ENCODE measurements around the gene TCEA2.
"Not testable (repeated sequence)": the region's sequence is repeated elsewhere in the genome, so short reads cannot be mapped to it uniquely, and the experiment has no call there.

Gene TCEA2

DNA sequence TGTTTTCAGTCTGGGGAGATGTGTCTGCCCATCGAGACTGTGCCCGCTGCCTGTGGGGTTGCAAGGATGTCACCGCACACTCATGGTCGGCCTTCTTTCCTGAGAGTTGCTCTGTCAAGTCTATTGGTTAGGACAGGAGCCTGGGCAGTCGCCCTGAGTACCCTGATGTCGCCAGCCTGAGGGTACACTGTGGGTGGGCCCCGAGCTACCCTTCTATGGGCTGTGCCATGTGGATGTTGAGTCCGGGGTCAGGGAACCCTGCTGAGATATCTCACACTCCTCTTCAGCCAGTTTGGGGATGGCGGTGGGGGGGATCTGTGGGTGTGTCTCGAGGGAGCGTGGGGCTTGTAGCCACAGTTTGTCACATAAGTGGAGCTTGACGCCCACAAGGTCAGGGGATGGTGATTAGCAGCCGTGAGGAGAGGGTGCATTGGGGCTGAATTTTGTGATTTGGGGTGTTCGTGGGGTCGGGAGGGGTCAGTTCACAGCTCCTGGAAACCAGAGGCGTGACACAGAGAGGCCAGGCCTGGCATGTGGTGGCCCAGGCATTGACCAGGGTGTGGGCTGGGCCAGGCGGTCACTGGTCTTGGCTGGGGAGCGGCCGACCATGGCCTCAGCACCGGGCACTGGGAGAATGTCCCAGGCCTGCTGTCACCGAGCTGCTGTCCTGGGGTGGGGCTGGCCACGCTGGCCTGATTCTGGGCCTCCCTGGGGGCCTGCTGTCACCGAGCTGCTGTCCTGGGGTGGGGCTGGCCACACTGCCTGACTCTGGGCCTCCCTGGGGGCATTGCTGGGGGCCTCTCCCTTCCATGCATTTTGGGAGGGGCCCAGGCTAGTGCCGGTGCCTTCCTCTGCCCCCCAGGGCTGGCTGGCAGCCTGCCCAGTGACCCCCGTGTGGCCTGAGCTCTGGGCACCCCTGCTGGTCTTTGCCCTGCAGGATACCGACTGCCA, 46.0 kb downstream of the TCEA2 start:
- no peak for DNase-seq (ENCODE audit: low spot score)

DNA sequence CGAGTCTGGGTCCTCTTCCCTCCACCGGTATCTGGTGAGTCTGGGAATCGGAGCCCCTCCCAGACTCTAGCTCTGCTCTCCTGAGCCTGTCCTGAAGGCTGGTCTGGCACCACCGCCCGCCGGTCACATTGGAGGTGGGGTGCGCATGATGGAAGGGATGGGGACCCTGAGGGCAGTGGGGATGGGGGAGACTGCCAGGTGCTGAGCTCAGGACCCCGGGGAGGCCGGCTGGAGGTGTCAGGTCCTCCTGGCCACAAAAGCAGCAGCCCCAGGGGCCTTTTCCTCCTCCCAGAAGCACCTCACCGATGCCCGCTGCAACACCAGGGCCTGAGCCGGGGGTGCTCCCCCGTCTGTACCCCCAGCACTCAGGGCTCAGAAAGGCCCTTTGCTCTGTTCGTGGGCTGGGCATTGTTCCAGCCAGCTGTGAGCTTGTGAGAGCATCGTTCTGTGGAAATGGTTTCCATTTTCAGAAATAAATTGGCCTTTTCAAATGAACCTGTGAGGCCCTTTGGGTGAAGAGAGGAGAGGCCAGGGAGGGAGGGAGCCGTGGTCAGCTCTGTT, 46.9 kb downstream of the TCEA2 start:
- DNase-seq (ENCODE audit: low spot score): no peak

DNA sequence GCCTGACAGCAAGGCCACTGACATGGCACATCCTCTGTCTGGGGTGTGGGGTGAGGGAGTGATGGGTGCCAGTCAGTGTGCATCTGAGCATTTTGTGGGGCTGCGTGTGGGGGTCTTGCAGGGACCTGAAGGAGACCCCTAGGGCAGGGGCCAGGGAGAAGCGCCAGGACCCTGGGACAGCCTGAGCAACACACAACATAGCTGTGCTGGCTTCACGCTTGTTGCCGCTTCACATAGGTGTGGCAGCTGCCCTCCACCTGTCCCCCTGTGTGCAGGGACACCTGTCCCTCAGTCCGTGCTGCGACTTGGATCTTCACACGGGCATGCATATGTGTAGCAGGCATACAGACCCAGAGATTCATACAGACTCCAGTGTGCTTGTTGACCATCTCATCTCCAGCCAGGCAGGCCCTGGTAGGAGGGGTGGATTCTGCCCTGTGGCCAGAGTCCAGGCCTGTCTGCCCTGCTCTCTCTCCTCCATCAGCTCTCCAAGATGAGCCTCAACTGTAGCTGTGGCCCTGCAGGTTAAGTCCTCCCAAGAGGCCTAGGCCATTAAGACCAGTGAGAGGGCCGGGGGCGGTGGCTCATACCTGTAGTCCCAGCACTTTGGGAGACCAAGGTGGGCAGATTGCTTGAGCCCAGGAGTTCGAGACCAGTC, 47.5 kb downstream of the TCEA2 start:
- peak; percentile 37 for DNase-seq (ENCODE audit: low spot score)

DNA sequence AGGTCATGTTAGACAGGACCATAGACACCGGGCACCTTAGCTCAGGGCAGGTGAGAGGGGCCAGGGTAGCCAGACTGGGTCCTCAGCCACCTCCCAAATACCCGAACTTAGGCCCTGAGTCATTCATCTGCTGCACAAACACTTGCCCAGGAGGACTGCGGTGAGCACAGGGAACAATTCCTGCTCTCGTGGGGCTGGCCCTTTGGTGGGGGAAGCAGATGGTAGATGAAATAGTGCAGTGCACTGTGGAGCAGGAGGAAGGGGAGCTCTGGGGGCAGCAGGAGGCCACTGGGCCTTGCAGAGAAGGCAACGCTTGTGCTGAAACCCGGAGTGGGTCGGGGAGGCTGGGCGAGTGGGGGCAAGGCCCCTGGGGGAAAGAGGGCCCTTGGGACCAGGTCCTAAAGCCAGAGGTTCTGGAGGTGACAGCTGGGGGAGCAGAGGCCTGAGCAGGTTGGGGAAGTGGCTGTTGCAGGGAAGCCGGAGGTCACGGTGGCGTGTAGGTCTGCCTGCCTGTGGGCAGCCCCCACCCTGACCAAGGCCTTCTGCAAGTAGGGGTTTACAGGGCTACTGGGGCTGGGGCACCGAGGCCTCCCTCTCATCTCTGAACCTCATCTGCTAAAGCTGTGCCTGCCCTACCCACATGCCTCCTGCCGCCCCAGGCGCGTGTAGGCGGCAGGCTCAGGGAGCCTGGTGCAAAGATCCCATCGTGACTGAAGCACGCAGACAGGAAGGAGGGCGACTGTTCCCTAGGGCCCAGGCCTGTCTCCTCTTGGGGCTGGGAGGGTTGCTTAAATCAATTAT, 49.0 kb downstream of the TCEA2 start:
- no peak for DNase-seq (ENCODE audit: low spot score)

DNA sequence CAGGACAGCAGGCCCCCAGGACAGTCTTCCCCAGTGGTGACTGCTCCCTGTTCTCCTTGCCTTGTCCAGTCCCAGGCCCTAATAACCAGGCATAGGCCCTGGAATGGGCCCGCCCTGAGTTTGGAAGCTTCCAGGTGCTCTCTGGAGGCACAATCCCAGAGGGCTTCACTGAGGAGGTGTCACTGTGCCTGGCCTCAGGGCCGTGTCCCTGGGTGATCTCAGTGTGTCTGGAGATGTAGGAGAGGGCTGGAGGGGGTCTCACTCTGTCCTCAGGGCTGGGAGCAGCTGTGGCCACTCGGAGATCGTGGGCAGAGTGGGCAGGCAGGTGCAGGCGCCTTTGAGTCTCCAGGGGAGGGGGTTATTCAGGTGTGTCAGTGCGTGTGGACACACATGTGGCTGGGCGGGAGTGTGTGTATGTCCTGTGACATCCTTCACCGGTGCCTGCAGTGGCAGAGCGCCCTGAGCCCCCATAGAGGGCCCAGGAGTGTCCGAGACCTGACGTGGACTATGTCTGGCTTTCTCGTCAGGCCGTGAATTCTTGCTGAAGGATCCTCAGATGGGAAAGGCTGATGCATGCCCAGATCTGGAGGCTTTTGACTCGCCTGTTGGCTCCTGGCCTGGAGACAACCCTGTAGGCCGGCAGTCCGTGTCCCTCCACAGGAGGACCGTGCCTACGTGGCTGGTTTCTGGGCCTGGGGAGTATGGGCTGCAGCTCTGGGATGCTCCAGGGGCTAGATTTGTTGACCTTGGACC, 49.9 kb downstream of the TCEA2 start:
- peak; percentile 64 for DNase-seq (ENCODE audit: low spot score)

DNA sequence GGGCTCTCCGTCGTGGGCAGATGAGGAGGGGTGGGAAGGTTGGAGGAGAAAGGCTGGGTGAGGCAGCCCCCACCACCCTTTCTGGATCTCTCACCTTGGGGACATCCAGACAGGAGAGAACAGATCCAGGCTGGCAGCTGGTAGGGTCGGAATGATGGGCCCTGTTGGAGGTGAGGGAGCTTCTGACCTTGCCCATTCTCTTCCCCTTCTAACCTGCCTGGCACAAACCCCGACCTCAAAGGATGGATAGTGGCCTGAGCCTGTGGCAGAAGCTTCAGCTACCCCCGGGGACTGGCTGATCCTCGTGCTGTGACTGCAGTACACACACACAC, 50.4 kb downstream of the TCEA2 start:
- DNase-seq (ENCODE audit: low spot score): peak; percentile 23

DNA sequence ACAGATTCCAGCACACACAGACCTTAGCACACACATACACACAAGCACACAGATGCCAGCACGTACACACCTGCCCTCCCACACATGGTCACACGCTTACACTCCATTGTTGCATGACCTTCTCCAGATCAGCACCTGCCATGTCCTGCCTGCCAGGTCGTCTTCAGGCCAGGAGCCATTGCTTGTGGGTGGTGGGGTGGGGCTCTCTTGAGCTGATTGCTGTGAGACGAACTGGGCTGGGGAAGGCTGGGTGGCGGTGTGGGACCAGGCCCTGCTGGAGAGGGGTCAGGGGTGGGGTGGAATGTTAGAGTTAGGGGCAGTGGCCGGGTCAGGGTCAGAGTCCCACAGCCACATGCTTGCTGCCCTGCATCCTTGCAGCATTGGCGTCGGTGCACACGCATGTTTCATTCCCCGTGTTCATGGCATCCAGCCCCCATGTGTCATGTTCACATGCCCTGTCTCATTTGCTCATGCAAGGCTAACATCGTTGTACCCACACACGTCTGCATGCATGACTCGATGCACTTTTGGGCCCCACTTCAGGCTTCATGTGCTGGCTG, 50.9 kb downstream of the TCEA2 start:
- no peak for DNase-seq (ENCODE audit: low spot score)

DNA sequence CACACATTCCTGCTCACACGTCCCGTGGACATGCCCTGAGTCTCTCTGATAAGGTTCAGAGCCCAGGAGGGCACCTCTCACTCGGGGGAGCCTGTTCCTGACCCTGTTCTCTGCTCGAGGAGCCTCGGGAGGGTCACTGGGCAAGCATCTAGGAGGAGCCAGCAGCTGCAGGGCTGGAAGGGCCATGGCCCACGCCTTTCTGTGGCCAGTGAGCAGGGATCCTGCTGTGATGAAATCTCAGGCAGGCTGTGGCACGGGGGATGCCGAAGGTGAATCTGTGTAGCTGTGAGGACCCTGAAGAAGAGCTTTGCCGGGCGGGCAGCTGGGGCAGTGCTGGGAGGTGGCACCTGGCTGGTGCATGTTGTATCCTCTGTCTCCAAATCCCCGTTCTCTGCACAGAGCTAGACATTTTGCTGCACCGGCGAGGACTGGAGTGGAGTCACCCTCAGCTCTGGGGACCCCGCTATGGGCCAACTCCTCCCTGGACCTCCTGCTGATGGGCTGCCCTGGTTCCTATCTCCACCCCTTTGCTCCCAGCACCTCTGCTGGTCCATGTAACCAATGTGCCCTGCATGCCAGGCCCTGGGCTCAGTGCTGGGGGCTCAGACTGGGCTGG, 51.5 kb downstream of the TCEA2 start:
- no peak for DNase-seq (ENCODE audit: low spot score)

DNA sequence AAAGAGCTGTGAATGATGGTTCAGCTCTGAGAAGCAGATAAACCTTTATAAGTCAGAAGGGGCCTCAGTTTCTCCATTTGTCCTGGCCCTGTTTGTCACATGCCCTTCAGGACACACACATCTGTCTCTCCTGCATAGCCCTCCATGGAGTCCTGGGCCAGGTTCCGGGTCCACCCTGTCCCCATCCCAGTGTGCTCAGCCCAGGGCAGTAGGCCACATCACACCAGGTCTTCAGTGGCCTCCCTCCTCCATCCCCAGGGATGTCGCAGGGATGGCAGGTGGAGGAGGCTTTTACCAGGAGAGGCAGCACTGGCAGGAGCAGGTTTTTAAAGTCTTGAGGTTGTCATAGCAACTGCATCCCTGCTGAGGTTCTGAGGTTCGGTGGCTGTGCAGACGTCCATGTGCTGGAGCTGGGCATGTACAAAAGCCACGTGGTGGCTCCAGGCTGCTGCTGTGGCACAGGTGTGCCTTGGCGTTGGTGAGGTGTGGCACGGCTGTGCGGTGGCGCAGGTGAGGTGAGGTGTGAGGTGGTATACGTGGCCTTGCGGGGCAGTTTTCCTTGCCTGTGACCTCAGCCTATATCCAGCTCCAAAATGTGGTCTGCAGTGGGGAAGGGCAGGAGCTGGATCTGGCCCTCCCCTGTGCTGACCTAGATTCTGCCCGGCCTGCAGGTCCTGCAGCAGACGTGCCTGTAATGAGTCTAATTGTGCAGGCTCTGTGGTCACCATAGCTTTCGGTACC, 52.3 kb downstream of the TCEA2 start:
- peak; percentile 95 for DNase-seq (ENCODE audit: low spot score)

DNA sequence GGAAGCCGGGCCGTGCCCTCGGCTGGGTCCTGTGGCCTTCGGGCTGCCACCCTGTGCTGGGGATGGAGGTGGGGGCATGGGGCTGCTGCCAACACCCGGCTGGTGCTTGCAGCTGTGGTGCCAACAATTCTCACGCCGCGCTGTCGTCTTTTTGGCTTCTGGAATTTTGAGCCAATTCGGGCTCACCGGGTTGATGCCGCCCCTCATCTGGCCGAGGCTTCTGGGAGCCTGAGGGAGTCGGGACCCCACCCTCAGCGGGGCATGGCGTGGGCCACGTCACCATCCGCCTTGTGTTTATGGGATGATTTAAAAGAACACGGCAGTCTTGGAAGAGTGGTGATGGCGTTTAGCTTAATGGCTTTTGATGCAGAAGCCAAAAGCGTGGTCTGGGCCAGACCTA, 53.0 kb downstream of the TCEA2 start:
- DNase-seq (ENCODE audit: low spot score): no peak

DNA sequence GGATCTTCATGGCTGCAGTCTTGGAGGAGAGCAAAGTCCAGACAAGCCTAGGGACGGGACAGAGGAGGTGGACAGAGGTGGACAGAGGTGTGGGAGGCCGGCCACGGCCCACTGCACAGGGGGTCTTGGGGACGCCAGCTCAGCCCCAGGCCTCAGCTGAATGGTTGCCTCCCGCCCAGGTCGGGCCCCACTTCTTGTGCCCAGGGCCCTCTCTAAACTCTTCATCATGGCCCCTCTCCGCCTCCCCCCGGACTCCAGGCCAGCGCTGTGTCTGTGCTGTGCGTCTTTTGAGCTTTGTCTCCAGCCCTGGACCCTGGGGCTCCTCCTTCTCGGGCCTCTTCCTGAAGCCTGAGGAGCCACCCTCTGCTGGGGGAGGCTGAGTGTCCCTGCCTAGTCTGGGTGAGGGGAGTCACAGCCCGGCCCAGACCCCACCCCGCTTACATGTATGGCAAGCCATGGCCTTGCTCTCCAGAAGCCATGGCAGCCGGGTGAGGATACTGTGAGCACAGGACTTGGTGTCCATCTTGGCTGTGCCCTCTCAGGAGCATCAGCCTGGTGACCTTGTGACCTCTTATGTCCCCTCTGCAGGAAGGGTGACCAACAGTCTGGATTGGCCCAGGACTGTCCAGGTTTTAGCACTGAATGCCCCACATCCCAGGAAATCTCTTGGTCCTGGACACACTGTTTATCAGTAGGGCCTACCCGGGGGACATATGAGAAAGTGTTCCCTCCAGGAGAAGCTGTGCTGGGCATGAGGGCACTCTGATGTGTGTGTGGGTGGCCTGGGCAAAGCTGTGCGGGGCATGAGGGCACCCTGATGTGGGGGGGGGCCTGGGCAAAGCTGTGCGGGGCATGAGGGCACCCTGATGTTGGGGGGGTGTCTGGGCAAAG, 53.8 kb downstream of the TCEA2 start:
- no peak for DNase-seq (ENCODE audit: low spot score)

DNA sequence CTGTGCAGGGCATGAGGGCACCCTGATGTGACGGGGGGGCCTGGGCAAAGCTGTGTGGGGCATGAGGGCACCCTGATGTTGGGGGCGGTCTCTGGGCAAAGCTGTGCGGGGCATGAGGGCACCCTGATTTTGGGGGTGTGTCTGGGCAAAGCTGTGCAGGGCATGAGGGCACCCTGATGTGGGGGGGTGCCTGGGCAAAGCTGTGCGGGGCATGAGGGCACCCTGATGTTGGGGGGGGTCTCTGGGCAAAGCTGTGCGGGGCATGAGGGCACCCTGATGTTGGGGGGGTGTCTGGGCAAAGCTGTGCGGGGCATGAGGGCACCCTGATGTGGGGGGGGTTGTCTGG, 54.4 kb downstream of the TCEA2 start:
- not testable (repeated sequence) for DNase-seq (ENCODE audit: low spot score)

DNA sequence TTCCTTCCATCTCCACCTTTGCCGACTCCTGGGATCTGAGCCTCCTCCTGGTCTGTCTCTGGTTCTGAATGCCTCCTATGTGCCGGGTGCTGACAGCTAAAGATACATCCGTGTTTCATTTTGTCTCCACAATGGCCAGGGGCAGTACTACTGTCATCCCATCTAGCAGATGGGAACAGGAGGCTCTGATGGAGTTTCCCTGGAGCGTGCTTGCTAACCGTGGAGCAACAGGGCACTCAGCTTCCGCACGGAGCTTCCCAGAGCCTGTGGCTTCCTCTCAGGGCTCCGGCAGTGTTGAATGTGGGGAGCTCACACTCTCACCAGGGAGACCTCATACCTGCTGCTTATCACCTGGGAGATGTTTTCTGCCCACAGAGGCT, 56.3 kb downstream of the TCEA2 start:
- peak; percentile 20 for DNase-seq (ENCODE audit: low spot score)

DNA sequence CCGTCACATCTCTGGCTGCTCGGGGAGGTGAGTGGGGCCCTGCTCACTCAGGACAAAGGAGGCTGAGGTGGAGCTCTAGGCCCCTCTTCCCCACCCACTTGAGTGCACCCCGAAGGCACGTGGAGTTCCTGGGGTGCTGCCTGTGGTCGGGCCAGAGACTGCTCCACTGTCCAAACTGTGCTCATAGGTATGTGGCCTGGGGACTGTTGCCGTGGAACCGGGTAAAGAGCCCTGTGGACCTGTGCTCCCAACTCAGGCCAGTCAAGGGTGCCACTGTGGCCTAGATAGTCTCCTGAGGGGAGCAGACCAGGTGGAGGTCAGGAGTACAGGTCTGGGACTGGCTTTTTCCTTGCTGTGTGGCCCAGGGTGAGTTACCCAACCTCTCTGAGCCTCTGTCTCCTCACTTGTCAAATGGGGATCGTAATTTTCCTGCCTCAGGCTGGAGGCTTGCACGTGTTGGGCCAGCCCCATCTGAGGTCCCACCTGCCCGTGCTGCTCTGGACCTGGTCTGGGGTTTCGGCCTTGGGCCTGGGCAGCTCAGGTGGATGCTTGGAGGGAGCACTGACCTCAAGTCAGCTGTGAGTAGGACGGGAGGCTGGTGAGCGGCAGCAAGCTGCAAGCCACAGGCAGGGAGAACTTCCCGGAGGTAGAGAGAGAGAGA, 56.8 kb downstream of the TCEA2 start:
- DNase-seq (ENCODE audit: low spot score): no peak

DNA sequence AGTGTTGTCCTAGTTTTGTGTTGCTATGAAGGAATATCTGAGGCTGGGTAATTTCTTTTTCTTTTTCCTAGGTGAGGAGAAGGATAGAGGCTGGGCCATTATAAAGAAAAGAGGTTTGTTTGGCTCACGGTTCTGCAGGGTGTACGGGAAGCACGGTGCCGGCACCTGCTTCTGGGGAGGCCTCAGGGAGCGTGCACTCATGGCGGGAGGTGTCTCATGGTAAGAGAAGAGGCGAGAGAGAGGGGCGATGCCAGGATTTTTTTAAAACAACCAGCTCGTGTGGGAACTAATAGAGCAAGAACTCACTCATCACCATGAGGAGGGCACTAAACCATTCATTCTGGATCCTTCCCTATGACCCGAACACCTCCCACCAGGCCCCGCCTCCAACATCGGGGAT, 58.6 kb downstream of the TCEA2 start:
- DNase-seq (ENCODE audit: low spot score): no peak
